Activated T-cell treated with anti-CD3 and anti-CD28 coated beads for 24 hours (primary cell): ENCODE measurements around the gene AP4M1.

Source experiments
- DNase-seq: peaks from one replicate; pipeline ENCODE4 v3.0.0-alpha.2; 2020; ENCODE audit warnings: low read depth

AP4M1 gene

DNA sequence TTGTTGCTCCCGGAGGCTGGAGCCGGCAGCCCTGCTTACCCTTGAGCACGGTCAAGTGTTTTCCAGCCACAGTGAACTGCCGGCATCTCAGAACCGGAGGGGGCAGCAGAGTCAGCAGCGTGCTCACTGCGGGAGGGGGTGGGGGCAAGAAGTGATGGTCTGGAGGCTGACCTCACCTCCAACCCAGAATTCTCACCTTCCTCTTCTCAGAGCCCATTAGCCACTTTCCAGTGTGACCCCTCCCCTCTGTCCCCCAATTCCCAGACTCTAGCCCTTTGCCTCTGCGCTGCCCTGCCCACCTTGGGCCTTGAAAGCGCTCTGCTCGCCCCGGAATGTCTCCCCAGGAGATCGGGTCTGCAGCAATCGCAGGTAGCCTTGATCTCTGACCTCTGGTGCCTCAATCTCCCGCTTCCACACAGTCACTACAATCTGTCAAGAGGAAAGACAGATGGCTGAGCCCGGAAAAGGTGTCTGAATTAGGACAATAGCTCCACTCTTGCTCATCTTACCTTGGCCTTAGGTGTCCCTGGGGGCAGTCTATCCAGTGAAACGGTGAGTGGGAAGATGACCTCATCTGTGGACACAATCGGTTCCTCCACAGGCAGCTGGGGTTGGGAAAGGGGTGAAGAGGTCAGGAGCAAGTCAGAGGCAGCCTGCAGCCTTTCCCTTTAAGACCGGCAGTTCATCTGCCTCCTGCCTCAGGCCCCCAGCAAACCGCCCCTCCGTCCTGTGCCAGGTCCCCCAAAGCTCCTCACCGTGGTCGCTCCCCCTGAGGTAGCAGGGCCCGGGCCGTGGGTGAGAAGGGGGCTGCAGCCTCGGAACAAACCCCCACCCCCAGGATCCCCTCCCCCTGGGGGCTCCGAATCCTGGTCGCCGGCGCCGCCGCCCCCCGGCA is 56.1 kb downstream of the AP4M1 start:
- no peak for DNase-seq
